Neural cell (in vitro differentiated cells): Measurements from ENCODE around the gene RASSF8. TPM values are rescaled to one million over a fixed set of nuclear protein-coding genes. Genes with fewer than 3 reads are reported as not detected.

Source experiments
- H2AFZ ChIP-seq: fragments of 200-600, 300-800 bp; sonication (generic), shearing (Covaris generic); 2 replicates; pipeline ENCODE4 v1.6.0; 2014; ENCODE audit warnings: low read depth, mild to moderate bottlenecking, antibody characterized with exemption, low read length, moderate library complexity
- H3F3A ChIP-seq: fragments of 200-600 bp; shearing (Covaris generic); 2 replicates; pipeline ENCODE4 v1.6.1; 2016; ENCODE audit warnings: mild to moderate bottlenecking, moderate library complexity, mixed read lengths, antibody characterized with exemption, low read length; ENCODE audit not compliant: insufficient read depth, poor library complexity, severe bottlenecking
- H3K27ac ChIP-seq: fragments of 200-600, 300-800 bp; sonication (generic), shearing (Covaris generic); 2 replicates; pipeline ENCODE4 v1.5.1; 2014; ENCODE audit warnings: mild to moderate bottlenecking, low read length, moderate library complexity
- H3K27me3 ChIP-seq: fragments of 300-800, 200-600 bp; sonication (generic), shearing (Covaris generic); 2 replicates; pipeline ENCODE4 v1.6.0; 2014; ENCODE audit warnings: mild to moderate bottlenecking, low read depth, low read length, moderate library complexity; ENCODE audit not compliant: insufficient read depth
- H3K36me3 ChIP-seq: fragments of 300-800, 200-600 bp; sonication (generic), shearing (Covaris generic); 2 replicates; pipeline ENCODE4 v1.5.1; 2014; ENCODE audit warnings: mild to moderate bottlenecking, antibody characterized with exemption, low read length, moderate library complexity; ENCODE audit not compliant: insufficient read depth
- H3K4me2 ChIP-seq: fragments of 300-800, 200-600 bp; sonication (generic), shearing (Covaris generic); 2 replicates; pipeline ENCODE4 v1.6.0; 2014; ENCODE audit warnings: mild to moderate bottlenecking, low read length
- H3K4me3 ChIP-seq: fragments of 300-800, 200-600 bp; sonication (generic), shearing (Covaris generic); 2 replicates; pipeline ENCODE4 v1.5.1; 2014; ENCODE audit warnings: mild to moderate bottlenecking, low read length, moderate library complexity
- H3K79me2 ChIP-seq: fragments of 200-600 bp; shearing (Covaris generic); replicated peaks from 2 replicates; pipeline ENCODE4 v1.6.0; 2014; ENCODE audit warnings: mild to moderate bottlenecking, low read length, moderate library complexity; ENCODE audit not compliant: insufficient read depth
- H3K9ac ChIP-seq: fragments of 300-800, 200-600 bp; sonication (generic), shearing (Covaris generic); 2 replicates; pipeline ENCODE4 v1.6.1; 2016; ENCODE audit warnings: mild to moderate bottlenecking, low read length, mixed read lengths
- H3K9me2 ChIP-seq: fragments of 200-600 bp; shearing (Covaris generic); 2 replicates; pipeline ENCODE4 v1.6.1; 2016; ENCODE audit warnings: mild to moderate bottlenecking, low read length, mixed read lengths; ENCODE audit not compliant: insufficient read depth
- H3K9me3 ChIP-seq: fragments of 200-600, 300-800 bp; sonication (generic), shearing (Covaris generic); 2 replicates; pipeline ENCODE4 v1.6.1; 2016; ENCODE audit warnings: mild to moderate bottlenecking, mixed run types, low read length, moderate library complexity, mixed read lengths
- H4K20me1 ChIP-seq: fragments of 200-600 bp; shearing (Covaris generic); 2 replicates; pipeline ENCODE4 v1.6.1; 2016; ENCODE audit warnings: mild to moderate bottlenecking, mixed run types; ENCODE audit not compliant: insufficient read depth
- CTCF ChIP-seq: fragments of 450-650 bp; IDR thresholded peaks from 2 replicates; pipeline ENCODE4 v1.5.1; 2014; ENCODE audit warnings: antibody characterized with exemption, mild to moderate bottlenecking, moderate library complexity; ENCODE audit not compliant: poor library complexity, severe bottlenecking
- EP300 ChIP-seq: fragments of 450-650 bp; conservative IDR thresholded peaks from 2 replicates; pipeline ENCODE4 v1.6.1; 2014; ENCODE audit warnings: antibody characterized with exemption, mild to moderate bottlenecking, moderate library complexity; ENCODE audit not compliant: poor library complexity, severe bottlenecking
- MXI1 ChIP-seq: fragments of 450-650 bp; conservative IDR thresholded peaks from 2 replicates; pipeline ENCODE4 v1.6.1; 2014; ENCODE audit warnings: antibody characterized with exemption, mild to moderate bottlenecking; ENCODE audit not compliant: poor library complexity, severe bottlenecking
- POLR2AphosphoS5 ChIP-seq: IDR thresholded peaks from 2 replicates; pipeline ENCODE4 v1.6.1; 2012
- RAD21 ChIP-seq: fragments of 450-650 bp; conservative IDR thresholded peaks from 2 replicates; pipeline ENCODE4 v1.6.1; 2014; ENCODE audit warnings: antibody characterized with exemption, mild to moderate bottlenecking, moderate library complexity
- SMC3 ChIP-seq: fragments of 450-650 bp; conservative IDR thresholded peaks from 2 replicates; pipeline ENCODE4 v1.6.1; 2014; ENCODE audit warnings: antibody characterized with exemption, mild to moderate bottlenecking, moderate library complexity; ENCODE audit not compliant: poor library complexity
- TAF1 ChIP-seq: IDR thresholded peaks from 2 replicates; pipeline ENCODE4 v1.6.1; 2012; ENCODE audit warnings: low read depth
- polyA plus RNA-seq: library from polyadenylated mRNA; depleted of rRNA; stranded (reverse); fragments of >200 nt; gene quantifications from 2 replicates; pipeline ENCODE4 v1.2.3, GENCODE V29; 2014
- TF ChIP-seq, protein P1 (sequence below): IDR thresholded peaks from 2 replicates; pipeline ENCODE4 v1.6.1; 2012; ENCODE audit warnings: borderline replicate concordance

The RASSF8 gene
- polyA plus RNA-seq, 1 donor from 2014 or later, result 11.4 TPM

- no peak overlapping the region for H3K9ac ChIP-seq
- no peaks in the 10 kb centered on the region for H3K9me3 ChIP-seq
- H3K79me2 ChIP-seq, result no peaks in the 10 kb centered on the region
- no peak overlapping the region for H3K4me3 ChIP-seq
- TF ChIP-seq RAD21 (no peak), EP300 (no peak), CTCF (no peak), MXI1 (no peak)
- TF ChIP-seq, protein P1, sequence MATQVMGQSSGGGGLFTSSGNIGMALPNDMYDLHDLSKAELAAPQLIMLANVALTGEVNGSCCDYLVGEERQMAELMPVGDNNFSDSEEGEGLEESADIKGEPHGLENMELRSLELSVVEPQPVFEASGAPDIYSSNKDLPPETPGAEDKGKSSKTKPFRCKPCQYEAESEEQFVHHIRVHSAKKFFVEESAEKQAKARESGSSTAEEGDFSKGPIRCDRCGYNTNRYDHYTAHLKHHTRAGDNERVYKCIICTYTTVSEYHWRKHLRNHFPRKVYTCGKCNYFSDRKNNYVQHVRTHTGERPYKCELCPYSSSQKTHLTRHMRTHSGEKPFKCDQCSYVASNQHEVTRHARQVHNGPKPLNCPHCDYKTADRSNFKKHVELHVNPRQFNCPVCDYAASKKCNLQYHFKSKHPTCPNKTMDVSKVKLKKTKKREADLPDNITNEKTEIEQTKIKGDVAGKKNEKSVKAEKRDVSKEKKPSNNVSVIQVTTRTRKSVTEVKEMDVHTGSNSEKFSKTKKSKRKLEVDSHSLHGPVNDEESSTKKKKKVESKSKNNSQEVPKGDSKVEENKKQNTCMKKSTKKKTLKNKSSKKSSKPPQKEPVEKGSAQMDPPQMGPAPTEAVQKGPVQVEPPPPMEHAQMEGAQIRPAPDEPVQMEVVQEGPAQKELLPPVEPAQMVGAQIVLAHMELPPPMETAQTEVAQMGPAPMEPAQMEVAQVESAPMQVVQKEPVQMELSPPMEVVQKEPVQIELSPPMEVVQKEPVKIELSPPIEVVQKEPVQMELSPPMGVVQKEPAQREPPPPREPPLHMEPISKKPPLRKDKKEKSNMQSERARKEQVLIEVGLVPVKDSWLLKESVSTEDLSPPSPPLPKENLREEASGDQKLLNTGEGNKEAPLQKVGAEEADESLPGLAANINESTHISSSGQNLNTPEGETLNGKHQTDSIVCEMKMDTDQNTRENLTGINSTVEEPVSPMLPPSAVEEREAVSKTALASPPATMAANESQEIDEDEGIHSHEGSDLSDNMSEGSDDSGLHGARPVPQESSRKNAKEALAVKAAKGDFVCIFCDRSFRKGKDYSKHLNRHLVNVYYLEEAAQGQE, result no peak
- H3F3A ChIP-seq, result no peaks in the 10 kb centered on the region
- H3K4me2 ChIP-seq, result no peak overlapping the region
- H4K20me1 ChIP-seq, result no peaks in the 10 kb centered on the region
- H3K27ac ChIP-seq, result no peak overlapping the region
- no peaks in the 10 kb centered on the region for H3K36me3 ChIP-seq
- no peak overlapping the region for H2AFZ ChIP-seq
- peaks cover 22% of the 10 kb centered on the region for H3K27me3 ChIP-seq
- no peaks in the 10 kb centered on the region for H3K9me2 ChIP-seq
Measured at GRCh38 chr12:26108915-26109314, 150.4 kb downstream of the RASSF8 start.

DNA sequence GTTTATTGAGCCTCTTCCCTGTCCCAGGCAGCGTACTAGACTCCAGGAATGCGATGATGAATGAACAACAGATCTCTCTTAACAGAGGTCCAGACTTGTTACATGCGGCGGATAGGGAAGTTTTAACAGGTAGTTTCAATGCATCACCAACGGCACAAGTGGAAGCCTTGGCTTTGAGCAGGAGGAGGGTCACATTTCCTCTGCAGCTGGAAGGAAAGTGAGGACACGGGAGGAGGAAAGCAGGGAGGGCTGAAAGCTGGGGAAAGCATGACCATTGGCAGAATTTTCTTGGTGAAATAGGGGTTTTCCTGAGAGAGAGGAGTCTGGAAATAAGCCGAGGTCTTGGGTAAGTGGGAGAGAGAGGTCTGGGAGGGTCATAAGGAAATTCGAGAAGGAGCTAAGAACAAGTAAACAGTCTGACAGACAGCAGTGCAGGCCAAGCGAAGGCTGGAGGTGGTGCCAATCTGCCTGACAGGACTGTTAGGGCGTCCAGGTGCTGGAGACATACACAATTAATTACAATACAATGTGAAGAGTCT lies 150.9 kb downstream of the RASSF8 start:
- Histone ChIP-seq H3K4me2 (no peak overlapping the region), H3K27ac (no peak overlapping the region), H3F3A (no peaks in the 10 kb centered on the region), H2AFZ (no peak overlapping the region), H3K79me2 (no peaks in the 10 kb centered on the region), H3K27me3 (peaks cover 24% of the 10 kb centered on the region), H3K9ac (no peak overlapping the region), H3K9me3 (no peaks in the 10 kb centered on the region), H3K9me2 (no peaks in the 10 kb centered on the region), H3K36me3 (no peaks in the 10 kb centered on the region), H4K20me1 (no peaks in the 10 kb centered on the region), H3K4me3 (no peak overlapping the region)
- TF ChIP-seq SMC3 (no peak), POLR2AphosphoS5 (no peak), EP300 (no peak), TAF1 (no peak), CTCF (no peak)
